GM13976 (cell line): Measurements from ENCODE around the gene ARRDC5.

ENCODE experiments used
- DNase-seq: peaks from one replicate; pipeline ENCODE4 v3.0.0; 2012; ENCODE audit warnings: low spot score
- CTCF ChIP-seq: IDR thresholded peaks from 2 replicates; pipeline ENCODE4 v1.5.1; 2012; ENCODE audit warnings: borderline replicate concordance, mild to moderate bottlenecking; ENCODE audit not compliant: insufficient read depth; ENCODE audit errors: extremely low read depth, missing control alignments, control extremely low read depth
- in situ Hi-C: fragments of 300-500 bp; cut with MboI; formaldehyde crosslinking; loops from one replicate; pipeline ENCODE4 v1.12.0; 2022; ENCODE audit warnings: low sequenced_read_pairs, mixed read lengths, inconsistent platforms; ENCODE audit not compliant: unreplicated experiment

Gene ARRDC5

GRCh38 chr19:4910594-4911281 is 8.0 kb upstream of the ARRDC5 start:
- DNase-seq, result no peak
- TF ChIP-seq CTCF, result no peak
- in situ Hi-C loops, result loop anchor here (10.0 kb wide), 1 partner anchor 106 kb away; no protein-coding TSS in a partner anchor

GRCh38 chr19:4909897-4910593 is 7.3 kb upstream of the ARRDC5 start:
- peak; percentile 98 for DNase-seq
- in situ Hi-C loops, result loop anchor here (10.0 kb wide), 1 partner anchor 105 kb away; no protein-coding TSS in a partner anchor
- no peak for TF ChIP-seq CTCF

- TF ChIP-seq CTCF, result no peak
- DNase-seq, result peak; percentile 87
- in situ Hi-C loops, result no loop called here
These were observed 6.6 kb upstream of the ARRDC5 start, which contains the start of gene UHRF1 for GRCh38 chr19:4909156-4909896. Gene UHRF1, plus strand, starts transcription at chr19:4909501. Its CDS starts 1,385 bp downstream, at chr19:4910886.

- in situ Hi-C loops, result no loop called here
- no peak for DNase-seq
- no peak for TF ChIP-seq CTCF
These were observed 6.1 kb upstream of the ARRDC5 start for GRCh38 chr19:4908781-4909155.

GRCh38 chr19:4908360-4908759 is 5.7 kb upstream of the ARRDC5 start:
- DNase-seq, result no peak
- in situ Hi-C loops, result no loop called here
- no peak for TF ChIP-seq CTCF

GRCh38 chr19:4906963-4907362 is 4.3 kb upstream of the ARRDC5 start:
- no peak for DNase-seq
- in situ Hi-C loops, result no loop called here
- no peak for TF ChIP-seq CTCF
